Astrocyte (in vitro differentiated cells and primary cell): ENCODE results near the gene RPN2. TPM values are rescaled to one million over a fixed set of nuclear protein-coding genes. Genes with fewer than 3 reads are reported as not detected.
A peak's percentile ranks its signal among the peaks of the same experiment; 100 is the strongest.

Source experiments
- DNase-seq: peaks from one replicate; pipeline ENCODE4 v3.0.0-alpha.2; 2010; ENCODE audit warnings: low read depth
- FAIRE-seq: peaks from 2 replicates; lab custom pipeline; 2011; peaks lifted over from hg19 to GRCh38; lab: Jason Lieb, UNC
- H2AFZ ChIP-seq: 2 replicates; pipeline ENCODE4 v1.6.0; 2012; ENCODE audit warnings: low read depth, low read length, inconsistent platforms
- H3K27ac ChIP-seq: 2 replicates; pipeline ENCODE4 v1.5.1; 2011; ENCODE audit warnings: low read depth, low read length, inconsistent platforms
- H3K27me3 ChIP-seq: 2 replicates; pipeline ENCODE4 v1.6.0; 2011; ENCODE audit warnings: low read length, inconsistent platforms; ENCODE audit not compliant: insufficient read depth
- H3K36me3 ChIP-seq: 2 replicates; pipeline ENCODE4 v1.5.1; 2011; ENCODE audit warnings: low read length, inconsistent platforms; ENCODE audit not compliant: insufficient read depth
- H3K4me1 ChIP-seq: 2 replicates; pipeline ENCODE4 v1.5.1; 2011; ENCODE audit warnings: low read length, inconsistent platforms; ENCODE audit not compliant: insufficient read depth
- H3K4me2 ChIP-seq: 2 replicates; pipeline ENCODE4 v1.6.0; 2012; ENCODE audit warnings: low read length, inconsistent platforms
- H3K4me3 ChIP-seq: 2 replicates; pipeline ENCODE4 v1.5.1; 2011; ENCODE audit warnings: low read depth, mild to moderate bottlenecking, low read length, inconsistent platforms; ENCODE audit not compliant: insufficient read depth
- H3K79me2 ChIP-seq: 2 replicates; pipeline ENCODE4 v1.6.0; 2012; ENCODE audit warnings: mild to moderate bottlenecking, low read length, inconsistent platforms; ENCODE audit not compliant: insufficient read depth
- H3K9ac ChIP-seq: 2 replicates; pipeline ENCODE4 v1.6.0; 2012; ENCODE audit warnings: mild to moderate bottlenecking, low read length, inconsistent platforms
- H3K9me3 ChIP-seq: 2 replicates; pipeline ENCODE4 v1.5.1; 2012; ENCODE audit warnings: low read depth, mild to moderate bottlenecking, low read length, inconsistent platforms; ENCODE audit not compliant: insufficient read depth
- H4K20me1 ChIP-seq: 2 replicates; pipeline ENCODE4 v1.6.0; 2012; ENCODE audit warnings: low read length, inconsistent platforms; ENCODE audit not compliant: insufficient read depth
- H3K27ac Mint-ChIP-seq: one replicate; pipeline ENCODE4 v1.8.0; 2021; ENCODE audit warnings: mild to moderate bottlenecking, mixed read lengths; ENCODE audit not compliant: unreplicated experiment
- H3K27me3 Mint-ChIP-seq: one replicate; pipeline ENCODE4 v1.8.0; 2021; ENCODE audit warnings: low read depth, mixed read lengths; ENCODE audit not compliant: unreplicated experiment
- H3K36me3 Mint-ChIP-seq: one replicate; pipeline ENCODE4 v1.8.0; 2021; ENCODE audit warnings: low read depth, mixed read lengths; ENCODE audit not compliant: unreplicated experiment
- H3K4me1 Mint-ChIP-seq: one replicate; pipeline ENCODE4 v1.8.0; 2021; ENCODE audit warnings: low read depth, mixed read lengths; ENCODE audit not compliant: unreplicated experiment
- H3K4me3 Mint-ChIP-seq: one replicate; pipeline ENCODE4 v1.8.0; 2021; ENCODE audit warnings: mild to moderate bottlenecking, moderate library complexity, mixed read lengths; ENCODE audit not compliant: unreplicated experiment
- H3K9me3 Mint-ChIP-seq: one replicate; pipeline ENCODE4 v1.8.0; 2021; ENCODE audit warnings: mild to moderate bottlenecking, mixed read lengths; ENCODE audit not compliant: unreplicated experiment
- CTCF ChIP-seq: IDR thresholded peaks from 2 replicates; pipeline ENCODE4 v1.5.1; 2011; ENCODE audit warnings: low read depth, mild to moderate bottlenecking, inconsistent platforms, low read length, moderate library complexity; ENCODE audit not compliant: insufficient read depth
- EZH2 ChIP-seq: IDR thresholded peaks from 2 replicates; pipeline ENCODE4 v1.6.1; 2012; ENCODE audit warnings: mild to moderate bottlenecking, low read length, inconsistent platforms; ENCODE audit not compliant: insufficient read depth
- total RNA-seq: library from RNA; stranded (reverse); gene quantifications from 2 replicates; pipeline ENCODE4 v1.2.1, GENCODE V29; 2021

Gene RPN2
- total RNA-seq, 1 donor from 2014 or later: 259 TPM

GRCh38 chr20:37190354-37191112 lies 11.4 kb downstream of the RPN2 start:
- H3K4me1 ChIP-seq: peaks cover 12% of the 10 kb centered on the region
- Mint-ChIP-seq H3K27ac (peak overlapping the region; percentile 10), H3K27me3 (no peaks in the 10 kb centered on the region), H3K4me3 (no peak overlapping the region), H3K4me1 (peaks cover 11% of the 10 kb centered on the region), H3K9me3 (no peaks in the 10 kb centered on the region), H3K36me3 (peaks cover 5% of the 10 kb centered on the region)
- no peak overlapping the region for H3K27ac ChIP-seq
- no peaks in the 10 kb centered on the region for H3K9me3 ChIP-seq
- no peak overlapping the region for H3K4me2 ChIP-seq
- H3K27me3 ChIP-seq: no peaks in the 10 kb centered on the region
- no peak for DNase-seq
- H3K4me3 ChIP-seq: no peak overlapping the region
- H3K9ac ChIP-seq: no peak overlapping the region
- peaks cover 21% of the 10 kb centered on the region for H3K36me3 ChIP-seq
- peaks cover 95% of the 10 kb centered on the region for H4K20me1 ChIP-seq
- peaks cover 93% of the 10 kb centered on the region for H3K79me2 ChIP-seq
- TF ChIP-seq CTCF: no peak
- no peak for TF ChIP-seq EZH2
- no peak overlapping the region for H2AFZ ChIP-seq
- no peak for FAIRE-seq

DNA sequence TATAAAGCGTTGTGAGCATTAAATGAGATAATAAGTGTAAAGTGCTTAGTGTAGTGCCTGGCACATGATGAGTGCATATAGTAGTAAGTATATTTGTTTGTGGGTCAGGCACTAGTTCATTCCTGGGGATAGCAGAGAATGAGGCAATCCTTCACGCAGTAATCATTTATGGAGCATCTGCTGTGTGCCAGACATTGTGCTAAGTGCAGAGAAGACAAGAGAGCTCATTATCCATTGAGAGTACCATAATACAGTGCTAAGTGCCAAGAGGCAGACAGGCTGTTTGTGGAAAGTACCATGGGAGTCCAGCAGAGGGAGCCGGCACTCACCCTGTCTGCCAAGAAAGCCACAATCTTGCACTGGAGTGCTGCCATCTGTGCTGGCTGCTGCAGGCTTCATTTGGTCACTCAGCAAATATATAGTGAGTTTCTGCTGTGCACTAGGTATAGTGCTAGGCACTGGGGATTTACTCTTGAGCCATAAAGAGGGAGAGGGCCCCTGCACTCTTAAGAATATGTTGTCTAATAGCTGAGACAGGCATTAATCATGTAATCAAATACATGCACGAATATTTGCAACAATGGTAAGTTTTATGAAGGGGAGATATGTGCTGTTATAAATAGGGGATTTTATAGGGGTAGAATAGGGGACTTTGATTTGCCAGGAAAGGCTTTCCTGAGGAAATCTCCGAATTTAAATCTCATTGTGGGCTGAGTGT lies 13.2 kb downstream of the RPN2 start:
- Histone ChIP-seq H3K79me2 (peaks cover 95% of the 10 kb centered on the region), H3K4me1 (peaks cover 12% of the 10 kb centered on the region), H3K36me3 (peaks cover 11% of the 10 kb centered on the region), H3K4me2 (no peak overlapping the region), H3K27me3 (no peaks in the 10 kb centered on the region), H3K27ac (no peak overlapping the region), H3K9me3 (no peaks in the 10 kb centered on the region), H4K20me1 (peaks cover 98% of the 10 kb centered on the region), H3K9ac (no peak overlapping the region), H3K4me3 (no peak overlapping the region), H2AFZ (no peak overlapping the region)
- H3K27me3 Mint-ChIP-seq: no peaks in the 10 kb centered on the region
- TF ChIP-seq CTCF (peak; percentile 95), EZH2 (no peak)
- FAIRE-seq (no peak), DNase-seq (peak; percentile 76)
- peaks cover 14% of the 10 kb centered on the region for H3K4me1 Mint-ChIP-seq
- H3K9me3 Mint-ChIP-seq: no peaks in the 10 kb centered on the region
- no peak overlapping the region for H3K4me3 Mint-ChIP-seq
- H3K27ac Mint-ChIP-seq: no peak overlapping the region
- peaks cover 2% of the 10 kb centered on the region for H3K36me3 Mint-ChIP-seq
